ENCODE data around the gene CAMTA1.

CAMTA1 gene

DNA sequence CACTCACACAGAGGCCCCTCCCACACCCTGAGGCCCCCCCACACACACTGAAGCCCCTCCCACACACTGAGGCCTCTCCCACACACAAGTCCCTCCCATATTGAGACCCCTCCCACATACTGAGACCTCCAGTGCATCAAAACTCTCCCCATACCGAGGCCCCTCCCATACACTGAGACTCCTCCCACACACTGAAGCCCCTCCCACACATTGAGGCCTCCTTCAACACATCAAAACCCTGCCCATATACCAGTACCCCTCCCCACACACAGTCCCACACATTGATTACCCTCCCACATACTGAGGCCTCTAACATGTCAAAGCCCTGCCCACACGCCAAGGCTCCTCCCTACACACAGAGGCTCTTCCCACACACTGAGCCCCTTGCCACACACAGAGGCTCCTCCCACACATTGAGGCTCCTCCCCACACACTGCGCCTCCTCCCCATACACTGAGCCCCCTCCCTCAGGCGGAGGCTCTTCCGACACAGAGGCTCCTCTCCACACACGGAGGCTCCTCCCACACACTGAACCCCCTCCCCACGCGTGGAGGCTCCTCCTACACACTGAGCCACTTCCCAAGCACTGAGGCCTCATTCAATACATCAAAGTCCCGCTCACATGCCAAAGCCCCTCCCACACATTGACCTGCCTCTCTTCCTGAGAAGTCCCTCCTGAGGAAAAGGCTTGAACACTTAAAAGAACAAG is 392.3 kb downstream of the CAMTA1 start:
- no peak for DNase-seq

- no peak for DNase-seq
Measured at GRCh38 chr1:7178336-7178735, 393.1 kb downstream of the CAMTA1 start.

GRCh38 chr1:7178741-7179140 is 393.5 kb downstream of the CAMTA1 start:
- DNase-seq: no peak

DNA sequence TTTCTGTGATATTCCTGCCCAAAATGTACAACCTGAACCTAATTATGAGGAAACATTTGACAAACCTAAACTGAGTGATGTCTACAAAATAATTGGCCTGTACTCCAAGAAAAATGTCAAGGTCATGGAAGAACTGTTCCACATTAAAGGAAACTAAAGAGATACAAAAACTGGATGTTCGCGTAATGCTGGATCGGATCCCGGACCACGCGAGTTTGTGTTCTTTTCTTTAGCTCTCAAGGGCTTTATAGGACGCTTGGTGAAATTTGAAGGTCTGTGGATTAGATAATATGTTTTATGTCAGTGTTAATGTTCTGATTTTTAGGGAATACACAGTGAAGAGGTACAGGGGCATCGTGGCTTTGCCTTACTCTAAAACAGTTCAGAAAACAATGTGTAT is 400.5 kb downstream of the CAMTA1 start:
- DNase-seq: no peak

DNA sequence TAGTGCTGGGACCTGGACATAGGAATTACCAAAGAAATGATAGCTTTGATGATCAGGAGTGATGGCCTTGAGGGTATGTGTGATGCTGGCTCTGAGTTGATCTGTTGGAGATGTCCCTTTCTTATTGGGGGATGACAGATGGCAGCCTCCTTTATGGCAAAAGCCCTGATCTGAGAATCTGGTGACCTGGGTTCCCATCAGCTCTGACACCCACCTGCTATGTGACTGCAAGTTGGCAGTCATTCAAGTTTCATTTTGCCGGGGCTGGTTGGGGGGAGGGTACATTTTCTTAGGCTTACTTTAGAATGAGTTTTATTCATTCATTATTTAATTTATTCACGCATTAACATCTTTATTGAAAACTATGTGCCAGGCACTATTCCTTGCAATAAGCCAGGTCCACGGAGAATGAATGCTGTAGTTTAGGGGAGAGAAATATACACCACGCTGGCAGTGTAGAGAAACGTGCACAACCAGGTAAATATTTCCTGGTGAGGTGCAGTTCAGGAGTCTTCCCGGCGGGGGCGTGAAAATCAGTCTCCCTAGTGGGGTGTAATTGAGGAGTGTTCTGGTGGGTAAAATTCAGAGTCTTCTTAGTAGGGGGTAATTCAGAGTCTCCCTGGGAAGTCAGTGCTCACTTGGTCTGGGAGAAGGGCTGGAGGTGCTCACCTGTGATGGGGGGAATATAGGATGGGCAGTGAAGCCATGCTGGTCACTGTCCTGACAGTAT is 401.3 kb downstream of the CAMTA1 start:
- DNase-seq: no peak

DNA sequence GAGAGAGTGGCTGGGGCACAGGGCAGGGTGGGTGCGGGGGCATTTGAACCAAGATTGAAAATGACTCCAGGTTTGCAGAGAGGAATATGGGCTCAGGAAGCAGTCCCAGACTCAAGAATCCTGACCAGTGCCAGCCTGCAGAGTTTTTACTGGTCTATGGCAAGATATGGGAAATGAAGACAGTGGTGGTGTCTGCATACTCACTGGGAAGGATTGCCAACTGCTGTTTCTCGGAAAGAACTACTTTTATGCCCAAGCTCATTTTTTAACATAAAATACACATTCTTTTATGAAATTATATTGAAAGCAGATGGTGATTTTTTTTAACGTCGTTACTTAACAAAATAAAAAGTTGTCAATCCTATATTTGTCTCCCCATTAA is 401.8 kb downstream of the CAMTA1 start:
- no peak for DNase-seq

DNA sequence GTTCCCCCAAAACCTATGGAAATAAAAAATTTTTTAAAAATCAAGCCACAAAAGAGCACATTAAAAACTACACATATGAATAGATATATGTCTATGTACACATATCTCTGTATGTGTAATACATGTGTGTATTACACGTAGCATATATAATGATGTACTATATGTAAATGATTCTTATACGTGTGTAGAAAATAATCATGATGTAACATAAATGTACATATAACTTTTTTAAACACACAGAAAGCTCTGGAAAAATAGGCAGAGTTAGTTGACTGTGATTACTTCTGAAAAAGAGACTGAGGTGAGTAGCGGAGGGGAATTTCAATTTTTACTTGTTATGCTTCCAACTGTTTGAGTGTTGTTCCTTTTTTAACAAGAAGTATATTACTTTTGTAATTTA is 405.0 kb downstream of the CAMTA1 start:
- no peak for DNase-seq

- no peak for DNase-seq
Measured at GRCh38 chr1:7192453-7192852, 407.2 kb downstream of the CAMTA1 start.

DNA sequence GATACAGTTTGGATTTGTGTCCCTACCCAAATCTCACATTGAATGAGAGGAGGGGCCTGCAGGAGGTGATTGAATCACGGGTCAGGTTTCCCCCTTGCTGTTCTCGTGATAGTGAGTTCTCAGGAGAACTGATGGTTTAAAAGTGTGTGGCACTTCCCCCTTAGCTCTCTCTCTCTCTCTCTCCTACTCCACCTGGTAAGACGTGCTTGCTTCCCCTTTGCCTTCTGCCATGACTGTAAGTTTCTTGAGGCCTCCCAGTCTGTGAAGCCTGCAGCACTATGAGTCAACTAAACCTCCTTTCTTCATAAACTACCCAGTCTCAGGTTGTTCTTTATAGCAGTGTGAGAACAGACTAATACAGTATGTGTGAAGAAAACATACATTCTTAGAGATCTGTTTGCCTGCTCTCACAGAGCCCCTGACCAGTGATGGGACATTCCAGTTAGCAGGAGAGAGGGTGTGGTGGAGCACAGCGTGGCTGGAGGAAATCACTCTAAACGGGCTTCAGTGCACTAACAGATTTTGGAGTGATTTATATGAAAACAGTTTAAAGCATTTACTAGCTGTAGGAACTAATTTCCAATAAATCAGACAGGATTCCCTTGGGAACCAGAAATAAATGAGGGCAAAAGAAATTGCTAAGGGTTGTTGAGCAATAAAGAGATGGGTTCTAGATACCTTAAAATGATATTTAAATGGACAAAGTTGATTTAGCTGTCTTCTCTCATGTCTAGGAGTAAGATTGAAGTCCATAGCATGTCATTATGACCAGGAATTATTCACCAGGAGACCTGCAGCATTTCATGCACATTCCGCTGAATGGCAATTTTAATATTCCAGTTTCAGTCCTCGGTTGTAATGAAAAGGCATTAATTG is 411.0 kb downstream of the CAMTA1 start:
- DNase-seq: no peak

DNA sequence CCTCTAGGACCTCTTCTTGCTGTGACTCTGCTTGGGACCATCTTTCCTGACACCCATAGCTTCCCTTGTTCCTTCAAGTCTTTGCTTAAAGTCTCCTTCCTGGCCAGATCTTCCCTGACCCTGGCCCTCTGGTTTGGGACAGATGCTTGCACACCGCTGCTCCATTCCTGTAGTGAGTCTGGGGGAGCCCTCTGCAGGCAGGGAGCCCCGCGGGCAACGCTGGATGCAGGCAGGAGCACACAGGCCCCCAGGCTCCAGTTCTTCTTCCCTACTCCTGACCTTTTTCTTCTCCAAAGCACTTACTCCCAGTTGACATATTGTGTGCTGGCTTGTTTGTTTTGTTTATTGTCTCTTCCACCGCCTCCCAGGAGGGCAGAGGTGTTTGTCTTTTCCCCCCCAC is 413.4 kb downstream of the CAMTA1 start:
- no peak for DNase-seq

DNA sequence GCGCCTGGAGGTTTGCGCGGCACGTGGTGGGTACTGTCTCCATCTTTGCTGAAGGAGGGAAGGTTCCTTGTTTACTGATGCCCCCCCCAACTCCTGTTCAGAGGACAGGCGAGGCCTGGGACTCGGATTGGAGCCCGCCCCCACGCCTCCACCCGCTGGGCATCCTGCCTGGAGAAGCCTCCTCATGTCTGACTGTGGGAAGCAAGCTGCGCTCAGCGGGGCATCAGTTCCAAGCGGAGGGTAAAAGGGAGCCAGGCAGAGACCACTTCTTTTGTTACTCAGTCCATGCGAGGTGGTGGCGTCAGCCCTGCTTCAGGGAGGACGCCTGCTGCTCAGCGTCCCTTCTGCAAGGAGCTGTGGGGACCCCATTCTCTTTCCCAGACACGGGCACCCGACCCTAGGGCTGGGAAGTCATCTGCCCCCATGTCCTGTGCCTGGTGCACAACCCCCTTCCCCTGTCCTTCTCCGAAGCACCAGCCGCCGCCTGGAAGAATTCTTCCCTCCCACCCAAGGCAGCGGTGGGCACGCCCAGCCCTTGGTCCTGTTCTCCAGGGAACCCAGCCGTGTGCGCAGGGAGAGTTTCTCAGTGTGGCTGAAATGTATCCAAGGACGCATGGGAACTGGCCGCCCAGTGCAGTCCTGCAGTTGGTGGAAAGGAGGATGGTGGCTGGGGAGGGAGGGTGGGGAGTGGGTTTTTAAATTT is 414.0 kb downstream of the CAMTA1 start:
- DNase-seq: peak in 1 of 56 donors; percentile 8

GRCh38 chr1:7207875-7208646 is 422.8 kb downstream of the CAMTA1 start:
- peak in 15 of 56 donors; percentile 3 to 58 (median 12) for DNase-seq

- DNase-seq: no peak
Measured at GRCh38 chr1:7208647-7209180, 423.5 kb downstream of the CAMTA1 start.

- no peak for DNase-seq
Measured at GRCh38 chr1:7209336-7209735, 424.1 kb downstream of the CAMTA1 start.

GRCh38 chr1:7218210-7218832 is 433.1 kb downstream of the CAMTA1 start:
- peak in 9 of 56 donors; percentile 2 to 61 (median 14) for DNase-seq

GRCh38 chr1:7219031-7219430 is 433.8 kb downstream of the CAMTA1 start:
- no peak for DNase-seq

DNA sequence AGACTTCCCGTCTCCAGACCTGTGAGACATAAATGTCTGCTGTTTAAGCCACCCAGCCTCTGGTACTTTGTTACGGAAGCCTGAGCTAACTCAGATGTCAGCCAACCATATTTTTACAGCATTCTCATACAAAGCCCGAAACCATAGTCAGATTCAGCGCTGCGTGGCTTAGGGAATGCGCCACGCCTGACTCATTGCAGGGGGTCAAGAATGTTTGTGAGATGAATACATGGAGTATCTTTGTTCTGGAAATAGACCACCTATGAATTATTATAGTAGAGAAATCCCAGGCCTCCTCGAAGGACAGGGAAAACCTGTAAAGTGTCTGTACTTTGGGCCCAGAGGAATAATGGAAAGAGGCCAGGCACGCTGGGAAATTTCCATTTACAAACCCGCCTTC is 434.8 kb downstream of the CAMTA1 start:
- no peak for DNase-seq

GRCh38 chr1:7220712-7221252 is 435.5 kb downstream of the CAMTA1 start:
- DNase-seq: no peak

Data from nucleus accumbens (tissue), 56 donors.